CD4-positive, alpha-beta T cell treated with Interleukin-4 for 1 hour (primary cell): ENCODE results near the gene FERMT3.

Experiments
- DNase-seq, 2 donors: peaks; one replicate each; pipeline ENCODE4 v3.0.0-alpha.2; 2020 to 2022

The FERMT3 gene

GRCh38 chr11:64186492-64187165 is 19.9 kb upstream of the FERMT3 start:
- DNase-seq: peak; percentile 43 to 59

DNA sequence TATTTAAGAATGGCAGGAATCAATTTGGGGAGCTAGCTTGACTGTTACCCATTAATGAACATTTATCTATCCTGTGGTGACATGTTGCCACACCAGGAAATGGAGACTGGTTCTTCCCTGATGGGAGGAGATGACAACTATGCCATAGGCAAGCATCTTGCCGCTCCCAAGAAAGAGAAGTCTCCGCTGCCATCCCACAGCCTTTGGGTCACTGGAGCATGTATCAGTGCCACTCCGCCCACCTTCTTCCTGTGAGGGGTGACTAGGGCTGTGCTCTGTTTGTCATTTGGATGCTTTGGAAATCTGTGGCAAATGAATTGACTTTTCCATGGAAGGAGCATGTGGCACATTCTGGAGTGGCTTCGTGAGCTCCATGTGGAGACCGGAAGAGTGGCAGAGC is 14.1 kb upstream of the FERMT3 start:
- DNase-seq: no peak

DNA sequence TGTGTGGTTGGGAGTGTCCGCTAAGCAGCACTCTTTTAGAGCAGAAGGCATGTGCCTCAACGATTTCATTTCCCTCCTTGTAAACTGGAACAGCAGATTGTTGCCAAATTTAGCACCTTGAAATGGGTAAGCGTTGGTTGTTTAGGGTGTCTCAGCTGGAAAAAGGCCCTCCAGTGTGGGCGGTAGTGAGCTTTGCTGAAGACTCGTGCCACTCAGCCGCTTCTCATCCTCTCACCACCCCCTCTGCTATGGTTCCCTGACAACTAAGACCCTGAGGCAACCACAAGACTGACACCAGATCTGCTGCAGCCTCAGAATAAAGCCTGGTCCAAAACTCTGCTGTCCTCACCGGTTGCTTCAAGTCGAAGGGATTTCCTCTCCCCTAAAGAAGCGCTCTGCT is 9.9 kb upstream of the FERMT3 start:
- DNase-seq: no peak

DNA sequence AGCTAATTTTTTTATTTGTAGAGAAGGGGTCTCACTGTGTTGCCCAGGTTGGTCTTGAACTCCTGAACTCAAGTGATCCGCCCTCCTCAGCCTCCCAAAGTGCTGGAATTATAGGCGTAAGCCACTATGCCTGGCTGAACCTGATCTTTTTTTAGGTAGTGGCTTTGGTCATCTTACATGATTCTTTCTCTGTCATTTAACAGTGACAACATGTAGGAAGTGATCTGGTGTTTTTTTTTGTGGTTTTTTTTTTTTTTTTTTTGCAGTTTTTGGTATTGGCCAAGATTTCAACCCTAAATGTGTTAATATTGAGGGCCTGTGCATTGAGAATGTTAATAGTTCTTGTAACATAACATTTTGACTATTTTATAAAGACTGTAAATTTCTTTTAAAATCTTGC is 8.0 kb upstream of the FERMT3 start:
- DNase-seq: no peak

GRCh38 chr11:64201543-64201942 is 5.0 kb upstream of the FERMT3 start:
- DNase-seq: no peak

DNA sequence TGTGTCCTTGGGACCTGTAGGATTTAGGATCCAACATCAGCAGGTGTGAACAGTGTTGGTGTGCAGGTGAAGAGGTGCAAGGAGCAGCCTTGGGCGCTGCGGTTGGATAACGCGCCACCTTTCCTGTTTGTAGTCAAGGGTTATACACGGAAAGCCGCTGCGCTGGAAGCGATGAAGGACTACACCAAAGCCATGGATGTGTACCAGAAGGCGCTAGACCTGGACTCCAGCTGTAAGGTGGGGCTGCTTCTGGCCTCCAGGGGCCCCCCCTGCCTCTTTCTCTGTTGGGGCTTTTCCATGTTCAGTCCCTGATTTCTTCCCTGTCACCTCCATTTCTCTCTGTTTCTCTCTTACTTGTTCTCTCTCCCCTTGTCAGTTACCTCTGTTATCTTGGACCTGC is 3.5 kb upstream of the FERMT3 start:
- DNase-seq: no peak

DNA sequence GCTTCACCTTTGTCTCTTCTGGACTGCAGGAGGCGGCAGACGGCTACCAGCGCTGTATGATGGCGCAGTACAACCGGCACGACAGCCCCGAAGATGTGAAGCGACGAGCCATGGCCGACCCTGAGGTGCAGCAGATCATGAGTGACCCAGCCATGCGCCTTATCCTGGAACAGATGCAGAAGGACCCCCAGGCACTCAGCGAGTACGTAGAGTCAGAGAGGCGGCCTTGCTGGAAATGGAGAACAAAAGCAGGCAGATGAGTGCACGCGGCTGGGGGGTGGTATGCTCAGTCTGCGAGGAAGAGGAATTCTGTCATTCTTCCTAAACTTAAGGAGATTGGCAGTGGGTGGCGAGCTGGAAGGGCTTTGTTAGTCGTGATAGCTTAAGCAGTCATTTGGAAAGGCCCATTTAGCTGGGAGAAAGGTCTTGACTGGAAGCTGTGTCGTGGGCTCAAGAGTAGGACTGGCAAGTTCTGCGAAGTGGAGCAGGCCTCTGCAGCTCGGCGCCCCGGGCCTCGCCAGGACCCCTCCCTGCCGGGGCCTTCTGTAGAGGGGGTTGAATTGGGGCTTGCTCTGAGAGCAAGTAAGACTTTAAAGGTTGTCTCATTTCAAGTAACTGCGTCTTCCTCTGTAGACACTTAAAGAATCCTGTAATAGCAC is 3.0 kb upstream of the FERMT3 start:
- DNase-seq: no peak

DNA sequence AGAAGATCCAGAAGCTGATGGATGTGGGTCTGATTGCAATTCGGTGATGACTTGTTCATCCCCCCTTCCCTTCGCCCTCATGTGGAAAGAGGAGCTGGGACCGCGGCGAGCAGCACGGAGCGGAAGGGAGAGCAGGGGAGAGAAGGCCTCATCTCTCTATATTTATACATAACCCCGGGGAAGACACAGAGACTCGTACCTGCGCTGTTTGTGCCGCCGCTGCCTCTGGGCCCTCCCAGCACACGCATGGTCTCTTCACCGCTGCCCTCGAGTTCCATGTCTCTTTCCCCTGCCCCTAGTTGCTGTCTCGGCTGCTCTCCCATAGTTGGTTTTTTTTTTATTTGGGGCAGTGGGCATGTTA is 2.5 kb upstream of the FERMT3 start:
- no peak for DNase-seq

DNA sequence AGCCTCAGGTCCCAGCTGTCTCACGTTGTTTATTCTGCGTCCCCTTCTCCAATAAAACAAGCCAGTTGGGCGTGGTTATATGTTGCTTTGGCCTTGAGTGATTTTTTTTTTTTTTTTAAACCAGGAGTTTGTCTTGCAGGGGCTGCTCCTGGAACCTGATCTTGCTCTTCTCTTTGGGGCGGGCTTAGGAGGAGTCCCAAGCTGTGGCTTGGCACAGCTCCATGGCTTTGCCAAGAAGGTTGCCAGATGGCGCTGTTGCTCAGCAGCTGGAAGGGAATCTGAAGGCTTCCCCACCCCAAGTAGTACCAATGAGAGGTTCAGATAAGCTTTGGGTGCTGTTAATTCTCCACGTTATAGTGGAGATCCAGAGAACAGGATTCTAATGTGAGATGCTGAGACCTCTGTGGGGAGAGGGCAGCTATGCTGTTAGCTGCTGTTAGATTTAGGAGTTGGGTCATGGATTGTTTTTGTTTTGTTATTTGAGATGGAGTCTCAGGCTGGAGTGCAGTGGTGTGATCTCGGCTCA is 2.0 kb upstream of the FERMT3 start:
- DNase-seq: peak; percentile 89 to 90

DNA sequence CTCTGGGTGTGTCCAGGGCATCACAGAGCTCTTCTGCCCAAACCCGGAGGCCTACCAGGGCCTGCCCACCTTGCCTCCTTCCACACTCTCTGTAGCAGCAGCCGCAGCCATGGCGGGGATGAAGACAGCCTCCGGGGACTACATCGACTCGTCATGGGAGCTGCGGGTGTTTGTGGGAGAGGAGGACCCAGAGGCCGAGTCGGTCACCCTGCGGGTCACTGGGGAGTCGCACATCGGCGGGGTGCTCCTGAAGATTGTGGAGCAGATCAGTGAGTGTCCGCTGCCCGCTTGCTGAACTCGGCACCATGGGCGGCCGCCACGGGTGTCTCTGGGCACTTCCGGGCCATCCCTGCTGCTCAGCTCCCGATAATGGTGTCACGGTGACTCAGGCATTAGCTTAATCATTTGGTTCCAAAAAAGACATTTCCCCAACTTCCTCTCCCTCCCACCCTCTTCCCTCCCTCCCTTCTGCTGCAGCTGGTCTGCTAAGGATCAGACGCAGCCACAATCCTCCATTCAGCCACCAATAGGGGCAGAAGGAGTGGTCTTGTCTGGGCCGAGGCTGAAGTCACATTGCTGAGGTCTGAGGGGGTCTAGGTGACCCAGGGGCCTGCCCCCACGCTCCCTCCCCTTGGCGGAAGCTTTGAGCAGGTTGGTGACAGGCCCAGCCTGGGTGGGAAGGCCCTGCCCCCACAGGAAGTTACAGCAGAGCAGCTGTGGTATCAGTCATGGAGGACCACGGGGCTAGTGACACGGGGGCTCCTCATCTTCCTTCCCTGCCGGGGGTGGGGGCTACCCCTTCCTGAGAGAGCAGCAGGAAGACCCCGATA is 950 bp downstream of the FERMT3 start:
- peak; percentile 77 to 80 for DNase-seq

GRCh38 chr11:64208086-64208795 is 1.7 kb downstream of the FERMT3 start:
- no peak for DNase-seq

DNA sequence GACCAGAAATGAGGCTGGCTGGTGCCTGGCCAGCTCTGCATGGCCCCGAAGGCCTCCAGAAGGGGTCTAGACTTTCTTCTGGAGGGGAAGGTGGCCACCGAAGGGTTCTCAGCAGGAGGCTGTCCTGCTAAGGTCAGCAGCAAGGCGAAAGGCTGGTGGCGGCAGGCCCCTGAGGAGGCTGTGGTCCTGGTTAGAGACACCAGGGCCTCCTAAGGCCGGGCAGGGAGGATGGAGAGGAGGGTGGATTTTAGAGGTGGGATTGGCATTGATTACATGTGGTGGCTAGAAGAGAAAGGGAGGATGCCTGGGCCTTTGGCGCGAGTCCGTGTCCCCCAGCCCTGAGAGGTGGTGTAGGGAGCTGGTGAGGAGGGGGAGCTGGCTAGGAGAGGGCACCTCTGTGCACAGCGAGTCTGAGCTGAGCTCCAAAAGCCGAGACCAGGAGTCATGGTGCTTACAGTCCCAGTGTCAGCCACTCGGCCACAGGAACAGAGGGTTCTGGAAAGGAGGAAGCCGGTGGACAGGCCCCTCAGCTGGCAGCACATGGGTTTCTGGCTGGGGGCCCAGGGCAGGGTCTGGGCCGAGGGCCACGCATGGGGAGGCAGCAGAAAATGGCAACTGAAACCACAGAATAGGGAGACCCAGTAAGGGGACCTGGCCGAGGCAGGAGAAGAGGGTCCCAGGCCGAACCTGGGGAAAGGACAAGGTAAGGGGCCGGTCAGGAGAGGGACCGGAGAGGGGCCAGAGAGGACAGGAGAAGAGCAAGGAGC is 2.5 kb downstream of the FERMT3 start:
- DNase-seq: no peak

- DNase-seq: no peak
These were observed 3.0 kb downstream of the FERMT3 start for GRCh38 chr11:64209563-64209843.

DNA sequence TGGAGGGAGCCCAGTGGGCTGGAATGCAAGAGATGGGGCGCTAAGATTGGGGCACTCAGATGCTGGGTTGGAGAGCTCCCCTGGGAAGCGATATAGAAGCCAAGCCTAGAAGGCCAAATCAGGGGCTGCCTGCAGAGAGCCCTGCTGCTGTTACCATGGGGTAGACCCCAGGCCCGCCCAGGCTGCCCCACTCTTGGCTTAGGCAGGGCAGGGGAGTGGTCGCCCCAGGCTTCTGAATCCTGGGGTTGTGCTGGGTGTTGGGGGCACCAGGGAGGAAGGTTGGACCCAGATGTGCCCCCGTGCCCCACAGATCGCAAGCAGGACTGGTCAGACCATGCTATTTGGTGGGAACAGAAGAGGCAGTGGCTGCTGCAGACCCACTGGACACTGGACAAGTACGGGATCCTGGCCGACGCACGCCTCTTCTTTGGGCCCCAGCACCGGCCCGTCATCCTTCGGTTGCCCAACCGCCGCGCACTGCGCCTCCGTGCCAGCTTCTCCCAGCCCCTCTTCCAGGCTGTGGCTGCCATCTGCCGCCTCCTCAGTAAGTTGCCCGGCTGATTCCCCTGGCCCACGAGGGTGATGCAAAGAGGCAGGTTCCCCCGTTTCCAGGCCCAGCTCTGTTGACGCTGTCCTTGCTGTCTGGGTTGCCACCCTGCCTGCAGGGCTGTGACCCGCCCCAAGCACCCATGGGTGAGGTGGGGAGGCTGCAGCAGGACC is 3.9 kb downstream of the FERMT3 start:
- no peak for DNase-seq

GRCh38 chr11:64211181-64211872 is 4.8 kb downstream of the FERMT3 start:
- no peak for DNase-seq

GRCh38 chr11:64216879-64217278 is 10.4 kb downstream of the FERMT3 start:
- DNase-seq: no peak

GRCh38 chr11:64218628-64219353 is 12.3 kb downstream of the FERMT3 start:
- DNase-seq: no peak

GRCh38 chr11:64219354-64219684 is 12.8 kb downstream of the FERMT3 start:
- DNase-seq: no peak

- no peak for DNase-seq
These were observed 13.2 kb downstream of the FERMT3 start for GRCh38 chr11:64219755-64220154.

- DNase-seq: no peak
These were observed 13.8 kb downstream of the FERMT3 start for GRCh38 chr11:64220271-64220670.

- DNase-seq: no peak
These were observed 14.3 kb downstream of the FERMT3 start for GRCh38 chr11:64220798-64221197.
